HS-27A (cell line): ENCODE measurements around the gene FBXO45.
"Not testable (repeated sequence)": the region's sequence is repeated elsewhere in the genome, so short reads cannot be mapped to it uniquely, and the experiment has no call there.

ENCODE experiments used
- DNase-seq: peaks from one replicate; pipeline ENCODE4 v3.0.0-alpha.2; 2012; ENCODE audit warnings: low read depth, missing footprints

FBXO45 gene

DNA sequence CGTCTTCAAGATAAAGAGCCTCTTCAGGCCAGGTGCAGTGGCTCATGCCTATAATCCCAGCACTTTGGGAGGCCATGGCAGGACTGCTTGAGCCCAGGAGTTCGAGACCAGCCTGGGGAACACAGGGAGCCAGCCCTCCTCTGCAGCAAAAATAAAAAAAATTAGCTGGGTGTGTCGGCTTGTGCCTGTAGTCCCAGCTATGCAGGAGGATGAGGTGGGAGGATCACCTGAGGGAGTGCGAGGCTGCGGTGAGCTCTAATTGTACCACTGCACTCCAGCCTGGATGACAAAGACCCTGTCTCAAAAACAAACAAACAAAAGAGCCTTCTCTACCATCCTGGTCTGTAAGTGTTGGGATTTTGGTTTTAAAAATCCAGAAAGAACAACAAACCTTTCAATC lies 11.2 kb upstream of the FBXO45 start:
- DNase-seq: no peak

DNA sequence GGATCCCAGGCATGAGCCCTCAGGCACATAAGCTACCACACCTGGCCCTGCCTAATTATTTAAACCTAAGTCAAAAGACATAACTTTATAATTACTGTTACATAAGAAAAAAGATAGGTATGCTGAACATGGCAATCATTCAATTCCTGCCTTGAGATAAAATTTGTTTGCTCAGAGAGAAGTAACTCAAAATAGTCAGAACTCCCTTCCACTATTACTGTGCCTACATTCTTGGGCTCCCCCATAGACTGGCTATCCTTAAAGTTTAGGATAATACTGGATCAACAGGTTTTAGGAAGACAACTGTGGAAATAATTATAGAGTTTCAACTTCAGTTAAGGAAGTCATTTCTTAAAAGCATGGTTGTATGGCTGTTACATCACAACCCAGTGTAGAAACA lies 10.0 kb upstream of the FBXO45 start:
- no peak for DNase-seq

DNA sequence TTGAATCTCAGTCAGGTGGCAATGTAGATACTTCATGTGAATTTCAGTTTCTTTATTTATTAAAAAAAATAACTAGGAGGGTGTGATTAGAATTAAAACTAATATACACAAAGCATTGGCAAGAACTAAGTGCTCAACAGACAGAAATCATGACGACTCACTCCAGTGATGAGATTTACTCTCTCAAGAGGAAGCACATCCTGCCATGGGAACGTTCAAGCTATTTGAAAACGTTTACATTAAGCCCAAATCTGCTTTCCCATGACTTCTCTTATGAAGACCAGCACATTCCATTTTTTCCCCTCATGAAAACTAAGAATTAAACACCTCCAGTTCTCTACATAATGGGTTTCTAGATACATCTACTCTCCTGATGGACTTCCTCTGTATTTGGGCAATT lies 8.6 kb upstream of the FBXO45 start:
- DNase-seq: no peak

DNA sequence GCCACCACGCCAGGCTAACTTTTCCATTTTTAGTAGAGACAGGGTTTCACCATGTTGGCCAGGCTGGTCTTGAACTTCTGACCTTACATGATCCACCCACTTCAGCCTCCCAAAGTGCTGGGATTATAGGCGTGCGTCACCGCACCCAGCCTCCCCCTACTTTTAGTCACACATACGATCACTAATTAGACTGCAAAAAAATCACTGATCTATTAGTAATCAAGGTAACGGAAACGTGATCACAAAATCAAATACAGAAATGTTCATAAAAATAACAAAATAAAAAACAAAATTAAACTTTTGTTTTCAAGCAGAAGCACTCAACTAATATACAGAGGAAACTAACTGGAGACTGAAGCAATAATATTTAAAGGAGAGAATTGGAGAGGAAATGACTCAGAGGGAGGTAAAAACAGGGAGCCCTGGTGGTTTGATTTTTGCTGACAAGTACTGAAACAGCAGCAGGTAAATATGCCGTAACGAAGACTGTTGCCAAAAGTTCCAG lies 4.7 kb upstream of the FBXO45 start:
- no peak for DNase-seq

DNA sequence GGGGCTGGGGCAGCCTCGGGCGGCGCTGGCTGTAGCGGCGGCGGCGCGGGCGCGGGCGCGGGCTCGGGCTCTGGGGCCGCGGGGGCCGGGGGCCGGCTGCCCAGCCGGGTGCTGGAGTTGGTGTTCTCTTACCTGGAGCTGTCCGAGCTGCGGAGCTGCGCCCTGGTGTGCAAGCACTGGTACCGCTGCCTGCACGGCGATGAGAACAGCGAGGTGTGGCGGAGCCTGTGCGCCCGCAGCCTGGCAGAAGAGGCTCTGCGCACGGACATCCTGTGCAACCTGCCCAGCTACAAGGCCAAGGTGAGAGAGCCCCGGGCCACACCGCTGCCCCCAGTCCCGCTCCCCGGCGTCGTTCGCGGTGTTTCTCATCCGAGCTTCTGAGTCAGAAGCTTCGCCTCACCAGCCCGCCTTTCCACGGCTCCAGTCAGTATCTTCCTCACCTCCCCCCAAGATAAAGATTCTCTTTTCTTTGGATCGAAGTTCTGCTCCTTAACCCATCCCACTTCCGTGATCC lies 600 bp downstream of the FBXO45 start:
- peak; percentile 4 for DNase-seq

DNA sequence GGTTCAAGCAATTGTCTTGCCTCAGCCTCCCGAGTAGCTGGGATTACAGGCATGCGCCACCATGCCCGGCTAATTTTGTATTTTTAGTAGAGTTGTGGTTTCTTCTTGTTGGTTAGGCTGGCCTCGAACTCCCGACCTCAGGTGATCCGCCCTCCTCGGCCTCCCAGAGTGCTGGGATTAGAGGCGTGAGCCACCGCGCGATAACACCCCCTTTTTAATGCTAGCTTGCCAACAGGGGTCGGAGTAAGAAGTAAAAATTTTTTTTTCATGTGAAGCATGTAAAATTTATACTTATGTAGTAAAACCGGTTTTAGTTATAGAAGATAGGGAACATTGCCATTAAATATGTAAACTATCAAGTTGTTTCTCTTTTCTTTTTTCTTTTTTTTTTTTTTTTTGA lies 1.9 kb downstream of the FBXO45 start:
- not testable (repeated sequence) for DNase-seq

DNA sequence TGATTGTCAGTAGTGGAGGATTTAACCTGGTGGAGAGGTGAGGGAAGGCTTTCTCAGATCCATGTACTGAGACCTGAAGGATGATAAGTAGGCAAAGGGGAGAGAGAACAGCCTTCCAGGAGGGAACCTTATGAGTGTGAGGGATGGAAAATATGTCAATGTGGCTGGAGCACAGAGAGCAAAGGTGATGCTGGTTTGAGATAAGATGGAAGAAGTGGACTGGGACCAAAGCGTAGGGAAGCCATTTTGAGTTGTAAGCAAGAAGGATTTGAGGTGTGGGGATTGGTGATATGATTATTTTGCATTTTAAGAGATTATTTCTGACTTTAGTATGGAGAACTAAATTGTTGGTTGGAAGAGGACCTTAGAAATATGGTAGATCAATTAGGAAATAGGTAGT lies 3.9 kb downstream of the FBXO45 start:
- DNase-seq: no peak

DNA sequence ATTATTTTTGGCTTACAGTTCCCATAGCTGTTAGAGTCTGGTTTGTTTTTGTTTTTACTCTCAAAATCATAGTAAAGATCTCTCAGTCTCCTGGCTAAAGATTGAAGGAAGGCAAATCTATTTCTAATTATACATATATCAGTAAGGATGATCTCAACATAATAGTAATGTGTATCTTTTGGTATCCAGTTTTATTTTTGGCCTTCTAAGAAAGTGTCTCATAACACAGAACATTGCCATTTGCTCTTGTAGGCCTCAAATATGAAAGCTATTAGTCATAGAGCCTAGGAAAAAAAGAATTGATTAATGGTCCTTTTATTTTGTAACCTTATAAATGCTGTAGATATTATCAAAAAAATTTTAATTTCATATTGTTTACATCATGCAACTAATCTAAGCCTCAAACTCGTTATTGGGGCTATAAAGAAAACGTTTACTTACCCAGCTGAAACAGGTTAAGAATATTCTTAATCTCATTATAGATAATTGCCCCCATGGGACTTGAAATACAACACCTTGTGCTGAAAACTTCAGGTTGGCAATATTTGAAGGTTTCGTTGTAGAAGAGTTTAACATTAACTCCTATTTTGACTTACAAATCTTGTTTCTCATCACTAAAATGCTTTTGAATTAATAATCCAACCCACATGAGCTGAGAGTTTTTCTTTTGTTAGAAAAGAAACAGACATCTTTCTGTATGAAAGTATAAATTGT lies 16.7 kb downstream of the FBXO45 start:
- no peak for DNase-seq

DNA sequence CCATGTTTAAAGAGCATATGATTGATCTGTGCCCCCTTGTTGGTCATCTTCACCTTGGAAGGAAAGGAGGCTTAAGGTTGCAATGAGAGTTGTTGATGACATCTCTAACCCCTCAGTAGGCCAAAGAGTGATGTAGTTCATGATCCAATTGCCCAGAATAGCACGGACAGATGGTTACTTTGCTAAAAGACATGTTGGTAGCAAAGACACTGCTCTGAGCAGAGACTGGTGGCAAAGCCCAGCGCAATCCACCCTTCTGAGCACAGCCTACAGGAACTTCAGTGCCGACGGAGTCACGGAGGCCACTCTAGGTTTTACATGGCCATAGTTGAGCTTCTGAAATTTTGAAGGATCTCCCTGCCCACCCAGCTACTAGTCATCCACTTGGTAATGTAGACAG lies 21.8 kb downstream of the FBXO45 start:
- no peak for DNase-seq

DNA sequence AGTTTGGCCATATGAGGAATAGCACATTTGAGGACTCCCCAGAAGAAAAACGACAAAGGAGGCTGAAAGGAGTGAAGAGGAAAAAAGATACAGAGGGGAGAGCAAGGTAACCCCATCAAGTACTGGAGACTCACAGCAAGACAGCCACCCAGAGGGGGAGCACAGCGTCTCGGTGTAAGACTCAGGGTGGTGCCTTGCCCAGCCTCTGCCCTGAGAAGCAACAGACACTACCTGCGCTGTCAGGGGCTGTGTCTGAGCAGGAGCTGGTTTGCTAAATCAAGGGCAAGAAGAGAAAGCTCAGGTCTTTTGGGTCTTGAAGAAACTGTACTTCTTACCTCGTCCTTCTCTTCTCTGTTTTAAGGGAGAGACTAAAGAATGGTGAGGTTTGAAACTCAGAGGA lies 27.9 kb downstream of the FBXO45 start:
- DNase-seq: no peak

DNA sequence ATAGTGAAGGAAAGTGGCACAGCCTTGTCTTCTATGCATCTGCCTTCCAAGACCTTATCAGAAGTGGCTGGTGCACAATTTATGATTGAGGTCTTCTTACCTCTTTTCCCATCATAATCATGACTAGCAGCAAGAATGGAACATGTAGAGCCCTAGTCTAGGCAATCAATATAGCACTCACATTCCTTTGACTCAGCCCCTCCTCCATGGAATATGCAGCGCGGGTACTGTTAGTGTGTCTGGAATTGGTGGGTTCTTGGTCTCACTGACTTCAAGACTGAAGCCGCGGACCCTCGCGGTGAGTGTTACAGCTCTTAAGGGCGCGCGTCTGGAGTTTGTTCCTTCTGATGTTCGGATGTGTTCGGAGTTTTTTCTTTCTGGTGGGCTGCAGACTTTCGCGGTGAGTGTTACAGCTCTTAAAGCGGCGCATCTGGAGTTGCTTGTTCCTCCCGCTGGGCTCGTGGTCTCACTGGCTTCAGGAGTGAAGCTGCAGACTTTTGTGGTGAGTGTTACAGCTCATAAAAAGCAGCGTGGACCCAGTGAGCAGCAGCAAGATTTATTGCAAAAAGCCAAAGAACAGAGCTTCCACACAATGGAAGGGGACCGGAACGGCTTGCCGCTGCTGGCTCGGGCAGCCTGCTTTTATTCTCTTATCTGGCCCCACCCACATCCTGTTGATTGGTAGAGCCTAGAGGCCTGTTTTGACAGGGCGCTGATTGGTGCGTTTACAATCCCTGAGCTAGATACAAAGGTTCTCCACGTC lies 29.7 kb downstream of the FBXO45 start:
- not testable (repeated sequence) for DNase-seq

DNA sequence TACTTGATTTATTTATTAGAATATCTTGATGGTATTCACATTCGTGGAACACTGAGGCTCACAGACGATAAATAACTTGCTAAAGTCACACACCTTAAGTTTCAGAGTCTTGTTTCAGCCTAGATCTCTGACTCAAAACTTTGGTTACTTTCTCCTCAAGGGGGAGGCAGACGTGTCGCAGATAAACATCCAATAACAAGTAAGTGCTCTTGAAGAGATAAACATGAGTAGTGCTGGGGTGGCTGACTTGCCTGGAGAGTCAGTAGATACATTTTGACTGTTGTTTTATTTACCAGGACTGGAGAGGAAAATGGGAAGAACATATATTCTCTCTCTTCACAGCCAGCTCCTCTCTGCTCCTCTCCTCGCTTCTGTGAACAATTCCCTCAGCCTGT lies 31.3 kb downstream of the FBXO45 start:
- DNase-seq: no peak

DNA sequence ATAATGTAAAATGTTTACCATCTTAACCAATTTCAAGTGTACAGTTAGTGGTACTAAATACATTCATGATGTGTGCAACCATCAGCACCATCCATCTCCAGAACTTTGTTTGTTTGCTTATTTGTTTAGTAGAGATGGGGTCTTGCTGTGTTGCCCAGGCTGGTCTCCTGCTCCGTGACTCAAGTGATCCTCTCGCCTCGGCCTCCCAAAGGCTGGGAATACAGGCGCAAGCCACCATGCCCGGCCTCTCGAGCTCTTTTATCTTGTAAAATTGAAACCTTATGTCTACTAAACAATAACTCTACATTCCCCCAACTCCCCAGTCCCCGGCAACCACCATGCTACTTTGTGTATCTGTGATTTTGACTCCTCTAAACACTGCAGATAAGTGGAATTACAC lies 31.9 kb downstream of the FBXO45 start:
- no peak for DNase-seq

DNA sequence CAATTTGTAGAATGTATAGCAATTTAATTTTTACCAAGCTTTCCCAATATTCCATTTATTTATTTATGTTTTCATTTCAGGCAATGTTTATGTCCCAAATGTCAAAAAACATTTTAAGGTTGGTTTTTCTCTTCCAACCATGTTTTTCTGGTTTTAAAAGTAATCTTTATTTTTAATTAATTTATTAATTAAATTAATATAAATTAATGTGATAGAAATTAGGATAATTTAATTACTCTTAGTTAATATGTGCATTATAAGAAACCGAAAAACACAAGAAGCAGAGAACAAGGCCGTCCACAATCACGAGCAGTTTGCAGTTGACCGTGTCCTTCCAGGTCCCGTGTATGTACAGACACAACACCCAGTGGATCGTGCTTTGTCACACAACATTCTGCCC lies 34.2 kb downstream of the FBXO45 start:
- no peak for DNase-seq

DNA sequence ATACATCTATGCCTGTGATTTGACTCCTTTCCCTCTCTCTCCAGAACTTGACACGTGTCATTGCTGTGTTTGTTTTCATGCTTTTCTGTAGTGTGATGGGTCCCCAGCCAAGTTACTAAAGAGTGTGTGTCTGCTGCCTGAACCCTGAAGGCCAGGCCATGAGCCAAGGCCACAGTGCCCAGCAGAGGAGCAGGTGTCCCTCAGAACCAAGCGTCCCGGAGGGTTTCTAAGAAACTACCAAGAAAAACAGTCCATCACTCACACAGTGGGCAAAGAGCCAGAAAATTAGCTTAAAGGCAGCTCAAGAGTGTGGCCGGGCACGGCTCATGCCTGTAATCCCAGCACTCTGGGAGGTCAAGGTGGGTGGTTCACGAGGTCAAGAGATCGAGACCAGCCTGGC lies 35.2 kb downstream of the FBXO45 start:
- DNase-seq: no peak

DNA sequence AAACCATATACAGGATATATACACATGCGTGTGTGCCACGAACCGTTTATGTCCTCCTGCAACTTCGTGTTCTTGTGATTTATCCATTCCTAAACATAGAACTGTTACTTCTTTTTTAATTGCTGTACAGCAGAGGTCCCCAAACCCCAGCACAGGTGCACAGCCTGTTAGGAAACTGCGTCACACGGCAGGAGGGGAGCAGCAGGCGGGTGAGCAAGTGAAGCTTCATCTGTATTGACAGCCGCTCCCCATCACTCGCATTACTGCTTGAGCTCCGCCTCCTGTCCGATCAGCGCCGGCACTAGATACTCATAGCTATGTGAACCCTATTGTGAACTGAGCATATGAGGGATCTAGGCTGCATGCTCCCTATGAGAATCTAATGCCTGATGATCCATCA lies 36.1 kb downstream of the FBXO45 start:
- no peak for DNase-seq

DNA sequence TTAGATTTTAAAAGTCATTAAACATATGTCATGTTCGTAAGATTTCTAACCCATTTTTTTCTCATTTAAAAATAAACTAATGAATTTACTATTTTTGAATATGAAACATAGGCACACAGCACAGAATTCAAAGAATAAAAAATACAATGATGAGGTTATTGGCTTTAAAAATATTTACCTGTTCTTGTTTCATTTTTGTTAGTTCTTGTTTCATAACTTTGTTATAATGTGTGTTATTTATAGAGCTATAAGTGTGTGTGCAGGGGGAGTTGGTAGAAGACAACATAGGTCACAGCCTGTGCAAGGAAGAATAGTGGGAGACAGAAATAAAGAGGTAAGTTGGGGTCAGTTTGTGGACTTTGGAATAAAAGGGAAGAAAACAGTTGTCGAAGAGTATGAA lies 40.2 kb downstream of the FBXO45 start:
- no peak for DNase-seq

DNA sequence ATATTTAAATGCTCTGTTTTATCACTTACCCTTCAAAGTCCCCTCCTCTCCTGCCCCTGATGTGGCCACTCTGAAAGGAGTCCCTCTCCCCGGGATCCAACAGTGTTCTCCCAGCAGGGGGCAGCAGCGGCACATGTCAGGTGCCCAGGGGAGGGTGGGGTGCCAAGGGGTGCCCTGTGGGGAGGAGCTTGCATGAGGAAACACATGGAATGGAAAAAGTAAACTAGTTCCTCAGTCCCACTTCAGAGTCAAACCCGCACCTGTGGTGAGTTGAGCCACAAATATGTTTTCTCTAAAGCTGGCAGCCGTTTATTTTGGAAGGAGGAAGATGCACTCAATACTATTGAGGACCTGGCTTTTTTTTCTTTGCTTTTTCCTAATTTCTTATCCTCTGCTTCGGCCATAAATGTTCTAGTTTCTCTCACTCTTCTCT lies 40.9 kb downstream of the FBXO45 start:
- DNase-seq: peak; percentile 50

DNA sequence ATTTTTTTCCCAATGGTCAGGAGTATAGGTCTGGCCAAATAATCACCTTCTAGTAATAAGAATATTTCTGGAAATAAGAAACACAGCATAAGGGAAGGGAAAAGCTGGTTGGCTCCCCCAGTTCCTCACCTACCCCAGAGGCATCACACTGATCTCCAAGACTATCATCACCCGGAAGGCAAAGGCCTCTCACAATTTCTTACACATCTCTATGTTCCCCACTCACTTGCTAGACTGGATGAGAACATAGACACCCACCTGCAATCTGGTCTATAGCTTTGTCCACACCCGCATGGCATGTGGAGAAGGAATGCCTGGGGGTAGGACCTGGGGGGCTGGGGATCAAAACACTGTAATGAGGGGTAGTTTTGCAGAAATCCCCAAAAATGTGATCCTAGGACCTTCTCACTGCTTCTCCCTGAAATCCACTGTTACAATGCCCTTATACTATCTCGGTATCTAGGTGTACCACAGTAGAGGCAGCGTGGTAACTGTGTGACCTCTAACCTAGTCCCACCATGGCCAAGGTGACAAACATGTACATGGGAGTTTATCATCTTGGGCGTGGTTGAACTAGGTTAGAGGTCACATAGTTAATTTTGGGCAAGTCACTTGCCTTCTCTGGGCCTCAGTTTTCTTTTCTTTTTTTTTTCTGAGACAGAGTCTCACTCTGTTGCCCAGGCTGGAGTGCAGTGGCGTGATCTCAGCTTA lies 41.5 kb downstream of the FBXO45 start:
- DNase-seq: no peak

DNA sequence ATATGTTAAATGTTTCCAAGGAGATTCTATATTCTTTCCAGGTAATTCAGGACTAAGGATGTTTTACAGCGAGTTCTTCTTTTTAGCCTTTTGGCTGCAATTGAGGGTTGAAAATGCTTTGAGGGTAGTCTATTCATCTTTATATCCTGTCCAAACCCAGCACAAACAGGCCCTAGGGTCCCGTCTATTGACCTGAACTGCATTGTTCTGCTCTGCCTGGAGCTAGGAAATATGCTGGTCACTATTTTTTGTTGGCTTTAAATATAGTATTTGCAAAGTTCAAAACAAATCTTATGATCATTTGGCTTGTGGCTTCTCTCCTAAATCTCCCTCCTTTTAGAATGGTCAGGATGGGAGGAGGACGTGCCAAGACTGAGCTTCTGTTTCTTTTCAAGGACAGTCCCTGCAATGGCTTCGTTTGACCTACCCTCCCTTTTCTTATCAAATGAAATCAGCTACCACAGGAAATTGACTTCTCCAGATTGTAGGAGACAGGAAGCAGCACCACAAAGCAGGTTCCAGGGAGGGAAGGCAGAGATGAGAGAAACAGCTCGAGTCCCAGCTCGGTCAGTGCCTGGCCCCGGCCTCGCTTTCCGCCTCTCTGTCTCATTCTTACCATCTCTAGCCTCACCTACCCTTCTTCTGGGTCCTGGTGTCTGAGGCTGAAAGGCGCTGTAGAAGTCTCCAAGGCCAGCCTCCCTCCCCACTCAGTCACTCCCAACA lies 43.5 kb downstream of the FBXO45 start:
- no peak for DNase-seq

DNA sequence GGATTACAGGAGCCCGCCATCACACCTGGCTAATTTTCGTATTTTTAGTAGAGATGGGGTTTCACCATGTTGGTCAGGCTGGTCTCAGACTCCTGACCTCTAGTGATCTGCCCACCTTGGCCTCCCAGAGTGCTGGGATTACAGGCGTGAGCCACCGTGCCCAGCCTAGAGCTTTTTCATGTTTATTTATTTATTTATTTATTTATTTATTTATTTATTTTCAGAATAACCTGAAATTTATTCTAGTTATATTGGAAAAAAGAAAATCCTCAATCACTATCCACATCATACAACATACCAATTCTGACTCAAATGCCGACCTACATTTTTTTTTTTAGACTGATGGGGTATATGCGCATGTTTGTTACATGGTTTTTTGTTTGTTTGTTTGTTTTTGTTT lies 46.8 kb downstream of the FBXO45 start:
- not testable (repeated sequence) for DNase-seq

DNA sequence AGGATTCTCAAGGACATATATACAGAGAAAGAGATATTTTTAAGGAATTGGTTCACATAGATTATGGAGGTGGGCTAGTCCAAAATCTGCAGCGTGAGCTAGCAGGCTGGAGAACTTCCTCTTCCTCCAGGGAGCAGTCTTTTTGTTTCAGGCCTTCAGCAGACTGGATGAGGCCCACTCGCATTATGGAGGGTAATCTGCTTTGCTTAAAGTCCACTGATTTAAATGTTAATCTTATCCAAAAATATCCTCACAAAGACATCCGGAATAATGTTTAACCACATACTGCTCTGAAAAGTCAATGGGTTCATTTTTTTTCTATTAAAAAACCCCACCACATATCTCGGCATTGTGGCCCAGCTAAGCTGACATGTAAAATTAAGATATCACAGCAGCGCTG lies 48.8 kb downstream of the FBXO45 start:
- DNase-seq: no peak
